B cell (primary cell): ENCODE results near the gene RAB30. TPM values are rescaled to one million over a fixed set of nuclear protein-coding genes. Genes with fewer than 3 reads are reported as not detected.

Experiments used
- ATAC-seq: fragments of 200-7000 bp; cut with Tn5 transposase; one replicate; pipeline ENCODE4 v1.10.0; 2021; ENCODE audit warnings: low read depth, mild to moderate bottlenecking, moderate number of reproducible peaks, moderate library complexity
- CTCF ChIA-PET: fragments of 350-600 bp; sonication (Branson Sonifier 250); formaldehyde crosslinking; loops from one replicate; lab custom pipeline; 2021; ENCODE audit warnings: antibody characterized with exemption, inconsistent platforms; lab: Charles Lee
- POLR2A ChIA-PET: fragments of 350-600 bp; sonication (Branson Sonifier 250); formaldehyde crosslinking; loops from one replicate; lab custom pipeline; 2021; ENCODE audit warnings: antibody characterized with exemption; lab: Charles Lee
- DNase-seq: peaks from one replicate; pipeline ENCODE4 v3.0.0; 2013
- H2AFZ ChIP-seq: 2 replicates; pipeline ENCODE4 v1.6.1; 2012; ENCODE audit warnings: mild to moderate bottlenecking, low read depth, low read length; ENCODE audit not compliant: insufficient read depth, poor library complexity, severe bottlenecking
- H3K27ac ChIP-seq, 2 donors: 1 replicate in 1 of 2; 2 replicates in 1 of 2; pipeline ENCODE4 v1.5.1; 2012 to 2013; ENCODE audit warnings: low read length in 2 of 2, mild to moderate bottlenecking in 2 of 2, moderate library complexity in 1 of 2
- H3K27me3 ChIP-seq, 4 experiments: fragments of 200-600 bp in 1 of 4; sonication (generic) in 1 of 4; replicated peaks in 1 of 4; 1 replicate in 2 of 4; 2 replicates in 2 of 4; pipeline versions ENCODE4 v1.6.1 to v1.7.0; 2013 to 2016; ENCODE audit warnings: low read length in 3 of 4, mild to moderate bottlenecking in 2 of 4, mixed read lengths in 1 of 4, moderate library complexity in 1 of 4; ENCODE audit not compliant: insufficient read depth in 4 of 4, control insufficient read depth in 3 of 4; ENCODE audit errors: control extremely low read depth in 1 of 4
- H3K36me3 ChIP-seq, 2 experiments: replicated peaks in 1 of 2; 1 replicate in 1 of 2; 2 replicates in 1 of 2; pipeline versions ENCODE4 v1.6.1 to v1.7.1; 2013; ENCODE audit warnings: low read length in 1 of 2; ENCODE audit not compliant: insufficient read depth in 2 of 2, control insufficient read depth in 1 of 2; ENCODE audit errors: control extremely low read depth in 1 of 2, extremely low read depth in 1 of 2
- H3K4me1 ChIP-seq, 2 donors: fragments of 200-600 bp in 1 of 2; sonication (generic) in 1 of 2; 1 replicate in 1 of 2; 2 replicates in 1 of 2; pipeline versions ENCODE4 v1.5.1 to v1.6.1; 2013 to 2017; ENCODE audit warnings: low read length in 2 of 2; ENCODE audit not compliant: control insufficient read depth in 2 of 2, insufficient read depth in 2 of 2
- H3K4me2 ChIP-seq: replicated peaks from 2 replicates; pipeline ENCODE3; 2012; ENCODE audit warnings: mild to moderate bottlenecking, low read depth, low read length; ENCODE audit not compliant: poor library complexity, severe bottlenecking
- H3K4me3 ChIP-seq, 5 experiments: fragments of 200-600 bp in 1 of 5; sonication (generic) in 1 of 5; 1 replicate in 3 of 5; 2 replicates in 2 of 5; pipeline versions ENCODE4 v1.5.1 to v1.7.0; 2011 to 2016; ENCODE audit warnings: low read length in 4 of 5, mild to moderate bottlenecking in 4 of 5, low read depth in 2 of 5, control low read depth in 1 of 5, moderate library complexity in 1 of 5; ENCODE audit not compliant: insufficient read depth in 1 of 5; ENCODE audit errors: control extremely low read depth in 1 of 5, extremely low read depth in 1 of 5
- H3K79me2 ChIP-seq: fragments of 200-600 bp; sonication (generic); one replicate; pipeline ENCODE4 v1.6.0; 2016; ENCODE audit warnings: low read length; ENCODE audit not compliant: control insufficient read depth, insufficient read depth
- H3K9ac ChIP-seq: fragments of 200-600 bp; sonication (generic); 2 replicates; pipeline ENCODE4 v1.6.1; 2017; ENCODE audit warnings: mild to moderate bottlenecking, low read length, moderate library complexity
- H3K9me3 ChIP-seq, 3 donors: one replicate each; pipeline versions ENCODE4 v1.6.1 to v1.7.1; 2013; ENCODE audit warnings: low read length in 2 of 3; ENCODE audit not compliant: control insufficient read depth in 2 of 3, insufficient read depth in 1 of 3; ENCODE audit errors: control extremely low read depth in 1 of 3
- H4K20me1 ChIP-seq: 2 replicates; pipeline ENCODE4 v1.6.0; 2012; ENCODE audit warnings: mild to moderate bottlenecking, low read length; ENCODE audit not compliant: insufficient read depth, control insufficient read depth, poor library complexity, severe bottlenecking
- H3K27ac Mint-ChIP-seq: one replicate; pipeline ENCODE4 v1.8.0; 2021; ENCODE audit warnings: mixed read lengths
- H3K27me3 Mint-ChIP-seq: one replicate; pipeline ENCODE4 v1.8.0; 2021; ENCODE audit warnings: mixed read lengths
- H3K4me1 Mint-ChIP-seq: one replicate; pipeline ENCODE4 v1.8.0; 2021; ENCODE audit warnings: mixed read lengths
- H3K4me3 Mint-ChIP-seq: one replicate; pipeline ENCODE4 v1.8.0; 2021; ENCODE audit warnings: mixed read lengths
- H3K9me3 Mint-ChIP-seq: one replicate; pipeline ENCODE4 v1.8.0; 2022; ENCODE audit warnings: mixed read lengths; ENCODE audit not compliant: insufficient read depth
- EZH2 ChIP-seq: IDR thresholded peaks from 2 replicates; pipeline ENCODE4 v1.6.1; 2012; ENCODE audit warnings: borderline replicate concordance, low read depth, mild to moderate bottlenecking, moderate library complexity, low read length; ENCODE audit not compliant: insufficient read depth, poor library complexity, severe bottlenecking
- WGBS: methylation state at CpG from one replicate; pipeline ENCODE4 v1.1.5; 2013; ENCODE audit warnings: missing lambda C conversion rate; ENCODE audit not compliant: insufficient coverage; 5-methylcytosine and 5-hydroxymethylcytosine counted together
- intact Hi-C: fragments of 100-400 bp; cut with micrococcal nuclease; formaldehyde crosslinking; loops from one replicate; pipeline ENCODE4 v1.10.0; 2022
- polyA plus RNA-seq: library from polyadenylated mRNA; depleted of rRNA; stranded (reverse); fragments of >200 nt; gene quantifications from 2 replicates; pipeline ENCODE4 v1.2.3, GENCODE V29; 2012
- total RNA-seq, 2 donors: library from RNA; stranded (reverse); fragments of 120-200 nt in 1 of 2; gene quantifications; 1 replicate in 1 of 2; 2 replicates in 1 of 2; pipeline versions ENCODE4 v1.2.3 to v1.2.4, GENCODE V29; 2013 to 2022
- TF ChIP-seq, protein P1 (sequence below): fragments of 200-600 bp; IDR thresholded peaks from one replicate; pipeline ENCODE4 v1.8.0; 2022; ENCODE audit warnings: antibody characterized with exemption, mild to moderate bottlenecking

The RAB30 gene
- total and polyA plus RNA-seq, 2 donors (not counting 1 experiment from before 2014, with no cell fraction given) = 26.6 to 214 TPM

DNA sequence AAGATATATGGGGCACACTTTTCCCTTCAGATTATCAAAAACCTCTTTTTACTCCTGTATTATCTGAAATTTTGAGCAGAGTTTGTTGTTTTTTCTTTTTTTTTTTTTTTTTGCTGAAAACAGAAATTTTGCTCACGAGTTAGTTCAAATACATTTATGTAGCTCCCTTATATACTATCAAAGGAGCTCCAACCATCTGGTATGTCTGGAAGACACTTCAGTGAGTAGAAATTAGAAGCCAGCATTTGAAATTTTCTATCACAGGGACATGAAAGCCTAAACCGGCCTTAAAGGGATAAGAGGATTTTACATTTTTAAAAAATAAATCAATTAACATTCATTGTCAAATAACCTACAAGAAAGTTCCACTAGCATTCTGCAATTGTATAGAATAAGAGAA, 96.8 kb downstream of the RAB30 start:
- H3K27me3 ChIP-seq = no peaks in the 10 kb centered on the region
- no peak overlapping the region for H3K27ac ChIP-seq
- H4K20me1 ChIP-seq = no peaks in the 10 kb centered on the region
- peaks cover 70% of the 10 kb centered on the region for H3K4me1 Mint-ChIP-seq
- H3K9me3 ChIP-seq = peaks cover 0 to 7% (median 0%) of the 10 kb centered on the region in 3 donors
- whole genome bisulfite sequencing = no CpG with 5 or more reads among the region's 2 CpGs
- no peak overlapping the region for H3K4me3 Mint-ChIP-seq
- no peak overlapping the region for H3K9ac ChIP-seq
- H3K4me2 ChIP-seq = no peak overlapping the region
- peaks cover 0 to 3% of the 10 kb centered on the region in 2 experiments for H3K36me3 ChIP-seq
- no peak overlapping the region for H2AFZ ChIP-seq
- H3K27ac Mint-ChIP-seq = no peak overlapping the region
- no peak overlapping the region for H3K4me3 ChIP-seq
- TF ChIP-seq, protein P1, sequence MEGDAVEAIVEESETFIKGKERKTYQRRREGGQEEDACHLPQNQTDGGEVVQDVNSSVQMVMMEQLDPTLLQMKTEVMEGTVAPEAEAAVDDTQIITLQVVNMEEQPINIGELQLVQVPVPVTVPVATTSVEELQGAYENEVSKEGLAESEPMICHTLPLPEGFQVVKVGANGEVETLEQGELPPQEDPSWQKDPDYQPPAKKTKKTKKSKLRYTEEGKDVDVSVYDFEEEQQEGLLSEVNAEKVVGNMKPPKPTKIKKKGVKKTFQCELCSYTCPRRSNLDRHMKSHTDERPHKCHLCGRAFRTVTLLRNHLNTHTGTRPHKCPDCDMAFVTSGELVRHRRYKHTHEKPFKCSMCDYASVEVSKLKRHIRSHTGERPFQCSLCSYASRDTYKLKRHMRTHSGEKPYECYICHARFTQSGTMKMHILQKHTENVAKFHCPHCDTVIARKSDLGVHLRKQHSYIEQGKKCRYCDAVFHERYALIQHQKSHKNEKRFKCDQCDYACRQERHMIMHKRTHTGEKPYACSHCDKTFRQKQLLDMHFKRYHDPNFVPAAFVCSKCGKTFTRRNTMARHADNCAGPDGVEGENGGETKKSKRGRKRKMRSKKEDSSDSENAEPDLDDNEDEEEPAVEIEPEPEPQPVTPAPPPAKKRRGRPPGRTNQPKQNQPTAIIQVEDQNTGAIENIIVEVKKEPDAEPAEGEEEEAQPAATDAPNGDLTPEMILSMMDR = no peak
- TF ChIP-seq EZH2 = no peak
- H3K9me3 Mint-ChIP-seq = no peaks in the 10 kb centered on the region
- ChIA-PET POLR2A (interaction anchor here (0.7 kb wide), 1 partner anchor 134 kb away, joined by 4 read pairs; no protein-coding TSS in a partner anchor), CTCF (interaction anchor here (0.9 kb wide), 2 partner anchors 18 to 95 kb away, joined by 3 read pairs; no protein-coding TSS in a partner anchor)
- peaks cover 3% of the 10 kb centered on the region for H3K79me2 ChIP-seq
- DNase-seq = no peak
- H3K4me1 ChIP-seq = peaks cover 34% of the 10 kb centered on the region in 2 donors
- H3K27me3 Mint-ChIP-seq = no peaks in the 10 kb centered on the region
- ATAC-seq = no peak
- intact Hi-C loops = loop anchor here (5.0 kb wide), 3 partner anchors 32 to 68 kb away; no protein-coding TSS in a partner anchor

DNA sequence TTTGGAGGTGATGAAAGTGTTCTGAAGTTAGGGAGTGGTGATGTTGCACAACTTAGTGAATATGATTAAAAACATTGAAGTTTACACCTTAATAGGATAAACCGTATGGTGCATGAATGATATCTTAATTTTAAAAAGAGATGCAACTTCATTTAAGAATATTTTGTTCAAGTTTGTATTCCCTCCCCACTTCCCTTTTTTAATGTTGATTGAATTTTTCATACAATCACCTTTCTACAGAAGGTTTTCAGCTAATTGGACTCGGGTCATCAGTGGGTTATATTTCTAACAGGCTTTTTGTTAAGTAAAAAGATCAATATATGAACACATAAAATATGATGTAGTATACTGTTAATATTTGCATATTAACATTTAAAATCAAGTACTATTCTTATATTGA, 97.6 kb downstream of the RAB30 start:
- Histone ChIP-seq H3K4me1 (peaks cover 40 to 41% of the 10 kb centered on the region in 2 donors), H3K9ac (no peak overlapping the region), H3K79me2 (peaks cover 3% of the 10 kb centered on the region), H3K36me3 (no peaks in the 10 kb centered on the region), H2AFZ (no peak overlapping the region), H3K27ac (no peak overlapping the region), H3K27me3 (no peaks in the 10 kb centered on the region), H4K20me1 (no peaks in the 10 kb centered on the region), H3K4me2 (no peak overlapping the region), H3K4me3 (no peak overlapping the region), H3K9me3 (peaks cover 0 to 7% (median 0%) of the 10 kb centered on the region in 3 donors)
- intact Hi-C loops = loop anchor here (5.0 kb wide), 2 partner anchors 33 to 42 kb away; no protein-coding TSS in a partner anchor
- Mint-ChIP-seq H3K9me3 (no peaks in the 10 kb centered on the region), H3K4me1 (peaks cover 72% of the 10 kb centered on the region), H3K27ac (peak overlapping the region; percentile 10), H3K27me3 (no peaks in the 10 kb centered on the region), H3K4me3 (no peak overlapping the region)
- ChIA-PET CTCF (no interaction called here), POLR2A (no interaction called here)
- WGBS = no CpG with 5 or more reads among the region's 2 CpGs
- ATAC-seq (no peak), DNase-seq (no peak)
- TF ChIP-seq, protein P1 = no peak
- TF ChIP-seq EZH2 = no peak
